GM23338 (cell line): ENCODE measurements around the gene EFCC1. TPM values are rescaled to one million over a fixed set of nuclear protein-coding genes. Genes with fewer than 3 reads are reported as not detected.

Experiments used
- ATAC-seq: fragments of 200-7000 bp; cut with Tn5 transposase; 3 replicates; pipeline ENCODE4 v1.9.1; 2020
- DNase-seq: peaks from one replicate; pipeline ENCODE4 v3.0.0-alpha.2; 2015; ENCODE audit warnings: low spot score
- H2AFZ ChIP-seq: fragments of 200-600 bp; sonication (generic); 2 replicates; pipeline ENCODE4 v1.8.0; 2016; ENCODE audit warnings: antibody characterized with exemption, mild to moderate bottlenecking, moderate library complexity
- H3F3A ChIP-seq: fragments of 200-600 bp; sonication (generic); replicated peaks from 2 replicates; pipeline ENCODE4 v1.8.0; 2017; ENCODE audit warnings: antibody characterized with exemption, mixed run types, low read depth
- H3K27ac ChIP-seq: fragments of 200-600 bp; sonication (generic); 2 replicates; pipeline ENCODE4 v1.6.1; 2016; ENCODE audit warnings: low read depth
- H3K27me3 ChIP-seq: fragments of 200-600 bp; sonication (generic); 2 replicates; pipeline ENCODE4 v1.8.0; 2016; ENCODE audit warnings: mild to moderate bottlenecking, mixed run types, moderate library complexity; ENCODE audit not compliant: insufficient read depth
- H3K36me3 ChIP-seq: fragments of 200-600 bp; sonication (generic); 2 replicates; pipeline ENCODE4 v1.8.0; 2016; ENCODE audit warnings: mild to moderate bottlenecking; ENCODE audit not compliant: insufficient read depth
- H3K4me1 ChIP-seq: fragments of 200-600 bp; sonication (generic); 2 replicates; pipeline ENCODE4 v1.8.0; 2016; ENCODE audit warnings: mild to moderate bottlenecking, moderate library complexity; ENCODE audit not compliant: insufficient read depth
- H3K4me2 ChIP-seq: fragments of 200-600 bp; sonication (generic); 2 replicates; pipeline ENCODE4 v1.7.1; 2017; ENCODE audit warnings: mixed run types
- H3K4me3 ChIP-seq: fragments of 200-600 bp; sonication (generic); 2 replicates; pipeline ENCODE4 v1.6.1; 2016; ENCODE audit warnings: mixed run types
- H3K79me2 ChIP-seq: fragments of 200-600 bp; sonication (generic); replicated peaks from 2 replicates; pipeline ENCODE4 v1.8.0; 2017; ENCODE audit warnings: mild to moderate bottlenecking; ENCODE audit not compliant: insufficient read depth
- H3K9me2 ChIP-seq: fragments of 200-600 bp; sonication (generic); 2 replicates; pipeline ENCODE4 v1.8.0; 2017; ENCODE audit not compliant: insufficient read depth
- H4K20me1 ChIP-seq: fragments of 200-600 bp; sonication (generic); replicated peaks from 2 replicates; pipeline ENCODE4 v1.8.0; 2017; ENCODE audit warnings: mild to moderate bottlenecking; ENCODE audit not compliant: insufficient read depth
- H3K27ac Mint-ChIP-seq: 2 replicates; pipeline ENCODE4 v1.8.0; 2020; ENCODE audit warnings: inconsistent platforms, mild to moderate bottlenecking, moderate library complexity, mixed read lengths
- H3K27me3 Mint-ChIP-seq: 3 replicates; pipeline ENCODE4 v1.8.0; 2022; ENCODE audit warnings: low read depth, mild to moderate bottlenecking, moderate library complexity, mixed read lengths, inconsistent platforms; ENCODE audit not compliant: insufficient read depth, poor library complexity
- H3K36me3 Mint-ChIP-seq: 3 replicates; pipeline ENCODE4 v1.8.0; 2021; ENCODE audit warnings: low read depth, mild to moderate bottlenecking, inconsistent platforms, moderate library complexity, mixed read lengths
- H3K4me1 Mint-ChIP-seq: 3 replicates; pipeline ENCODE4 v1.8.0; 2020; ENCODE audit warnings: mild to moderate bottlenecking, inconsistent platforms, mixed read lengths
- H3K4me3 Mint-ChIP-seq: 3 replicates; pipeline ENCODE4 v1.8.0; 2021; ENCODE audit warnings: moderate library complexity, mild to moderate bottlenecking, inconsistent platforms, mixed read lengths
- H3K9me3 Mint-ChIP-seq: 3 replicates; pipeline ENCODE4 v1.8.0; 2020; ENCODE audit warnings: moderate library complexity, mild to moderate bottlenecking, inconsistent platforms, mixed read lengths
- CREB1 ChIP-seq: fragments of 250-450 bp; sonication (Bioruptor Pico); IDR thresholded peaks from 2 replicates; pipeline ENCODE4 v1.5.0; 2020; ENCODE audit warnings: low read depth, mild to moderate bottlenecking, moderate library complexity
- JUNB ChIP-seq: IDR thresholded peaks from one replicate; pipeline ENCODE4 v1.6.1; 2016; ENCODE audit warnings: antibody characterized with exemption; ENCODE audit not compliant: unreplicated experiment
- POLR2AphosphoS5 ChIP-seq: IDR thresholded peaks from 2 replicates; pipeline ENCODE4 v1.6.1; 2016; ENCODE audit warnings: antibody characterized with exemption, low read depth
- ZNF114 ChIP-seq: fragments of 250-450 bp; sonication (Bioruptor Pico); IDR thresholded peaks from 2 replicates; pipeline ENCODE4 v1.5.0; 2020; ENCODE audit warnings: mild to moderate bottlenecking, moderate library complexity
- ZNF331 ChIP-seq: fragments of 250-450 bp; sonication (Bioruptor Pico); IDR thresholded peaks from 2 replicates; pipeline ENCODE4 v1.5.0; 2020; ENCODE audit warnings: low read depth, mild to moderate bottlenecking, moderate library complexity
- polyA plus RNA-seq: library from polyadenylated mRNA; unstranded; fragments of >200 nt; fragmentation: Nextera tagmentation; extraction: Ambion mirVana; gene quantifications from 2 replicates; pipeline ENCODE4 v1.2.1, GENCODE V29; 2016
- total RNA-seq: library from RNA; depleted of rRNA; stranded (reverse); fragments of >200 nt; shearing (Covaris generic); gene quantifications from 2 replicates; pipeline ENCODE4 v1.2.3, GENCODE V29; 2014
- TF ChIP-seq, protein P1 (sequence below): fragments of 250-450 bp; sonication (Bioruptor Pico); IDR thresholded peaks from 2 replicates; pipeline ENCODE4 v1.5.0; 2020; ENCODE audit warnings: mild to moderate bottlenecking, moderate library complexity

EFCC1 gene
- total and polyA plus RNA-seq, 2 experiments from 2014 or later, result not detected

DNA sequence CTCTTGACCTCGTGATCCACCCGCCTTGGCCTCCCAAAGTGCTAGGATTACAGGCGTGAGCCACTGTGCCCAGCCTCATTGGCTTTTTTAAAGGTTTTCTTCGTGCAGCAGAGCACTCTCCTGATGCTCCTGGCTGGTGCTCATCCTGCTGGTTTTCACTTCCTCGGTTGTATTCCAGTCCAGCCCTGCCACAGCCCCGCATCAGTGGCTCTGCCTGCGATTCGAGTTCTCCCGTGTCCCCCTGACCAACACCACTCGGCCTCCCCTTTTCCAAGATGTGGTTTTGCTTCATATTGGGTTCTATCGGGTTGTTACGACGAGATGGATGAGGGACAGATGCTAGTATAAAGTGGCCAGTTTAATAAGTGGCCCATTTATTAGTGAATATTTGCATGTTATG, 27.8 kb downstream of the EFCC1 start:
- peaks cover 26% of the 10 kb centered on the region for H3K27me3 ChIP-seq
- TF ChIP-seq POLR2AphosphoS5 (no peak), CREB1 (CRISPR knock-in tag) (no peak), ZNF114 (CRISPR knock-in tag) (no peak), ZNF331 (no peak), JUNB (no peak)
- TF ChIP-seq, protein P1, sequence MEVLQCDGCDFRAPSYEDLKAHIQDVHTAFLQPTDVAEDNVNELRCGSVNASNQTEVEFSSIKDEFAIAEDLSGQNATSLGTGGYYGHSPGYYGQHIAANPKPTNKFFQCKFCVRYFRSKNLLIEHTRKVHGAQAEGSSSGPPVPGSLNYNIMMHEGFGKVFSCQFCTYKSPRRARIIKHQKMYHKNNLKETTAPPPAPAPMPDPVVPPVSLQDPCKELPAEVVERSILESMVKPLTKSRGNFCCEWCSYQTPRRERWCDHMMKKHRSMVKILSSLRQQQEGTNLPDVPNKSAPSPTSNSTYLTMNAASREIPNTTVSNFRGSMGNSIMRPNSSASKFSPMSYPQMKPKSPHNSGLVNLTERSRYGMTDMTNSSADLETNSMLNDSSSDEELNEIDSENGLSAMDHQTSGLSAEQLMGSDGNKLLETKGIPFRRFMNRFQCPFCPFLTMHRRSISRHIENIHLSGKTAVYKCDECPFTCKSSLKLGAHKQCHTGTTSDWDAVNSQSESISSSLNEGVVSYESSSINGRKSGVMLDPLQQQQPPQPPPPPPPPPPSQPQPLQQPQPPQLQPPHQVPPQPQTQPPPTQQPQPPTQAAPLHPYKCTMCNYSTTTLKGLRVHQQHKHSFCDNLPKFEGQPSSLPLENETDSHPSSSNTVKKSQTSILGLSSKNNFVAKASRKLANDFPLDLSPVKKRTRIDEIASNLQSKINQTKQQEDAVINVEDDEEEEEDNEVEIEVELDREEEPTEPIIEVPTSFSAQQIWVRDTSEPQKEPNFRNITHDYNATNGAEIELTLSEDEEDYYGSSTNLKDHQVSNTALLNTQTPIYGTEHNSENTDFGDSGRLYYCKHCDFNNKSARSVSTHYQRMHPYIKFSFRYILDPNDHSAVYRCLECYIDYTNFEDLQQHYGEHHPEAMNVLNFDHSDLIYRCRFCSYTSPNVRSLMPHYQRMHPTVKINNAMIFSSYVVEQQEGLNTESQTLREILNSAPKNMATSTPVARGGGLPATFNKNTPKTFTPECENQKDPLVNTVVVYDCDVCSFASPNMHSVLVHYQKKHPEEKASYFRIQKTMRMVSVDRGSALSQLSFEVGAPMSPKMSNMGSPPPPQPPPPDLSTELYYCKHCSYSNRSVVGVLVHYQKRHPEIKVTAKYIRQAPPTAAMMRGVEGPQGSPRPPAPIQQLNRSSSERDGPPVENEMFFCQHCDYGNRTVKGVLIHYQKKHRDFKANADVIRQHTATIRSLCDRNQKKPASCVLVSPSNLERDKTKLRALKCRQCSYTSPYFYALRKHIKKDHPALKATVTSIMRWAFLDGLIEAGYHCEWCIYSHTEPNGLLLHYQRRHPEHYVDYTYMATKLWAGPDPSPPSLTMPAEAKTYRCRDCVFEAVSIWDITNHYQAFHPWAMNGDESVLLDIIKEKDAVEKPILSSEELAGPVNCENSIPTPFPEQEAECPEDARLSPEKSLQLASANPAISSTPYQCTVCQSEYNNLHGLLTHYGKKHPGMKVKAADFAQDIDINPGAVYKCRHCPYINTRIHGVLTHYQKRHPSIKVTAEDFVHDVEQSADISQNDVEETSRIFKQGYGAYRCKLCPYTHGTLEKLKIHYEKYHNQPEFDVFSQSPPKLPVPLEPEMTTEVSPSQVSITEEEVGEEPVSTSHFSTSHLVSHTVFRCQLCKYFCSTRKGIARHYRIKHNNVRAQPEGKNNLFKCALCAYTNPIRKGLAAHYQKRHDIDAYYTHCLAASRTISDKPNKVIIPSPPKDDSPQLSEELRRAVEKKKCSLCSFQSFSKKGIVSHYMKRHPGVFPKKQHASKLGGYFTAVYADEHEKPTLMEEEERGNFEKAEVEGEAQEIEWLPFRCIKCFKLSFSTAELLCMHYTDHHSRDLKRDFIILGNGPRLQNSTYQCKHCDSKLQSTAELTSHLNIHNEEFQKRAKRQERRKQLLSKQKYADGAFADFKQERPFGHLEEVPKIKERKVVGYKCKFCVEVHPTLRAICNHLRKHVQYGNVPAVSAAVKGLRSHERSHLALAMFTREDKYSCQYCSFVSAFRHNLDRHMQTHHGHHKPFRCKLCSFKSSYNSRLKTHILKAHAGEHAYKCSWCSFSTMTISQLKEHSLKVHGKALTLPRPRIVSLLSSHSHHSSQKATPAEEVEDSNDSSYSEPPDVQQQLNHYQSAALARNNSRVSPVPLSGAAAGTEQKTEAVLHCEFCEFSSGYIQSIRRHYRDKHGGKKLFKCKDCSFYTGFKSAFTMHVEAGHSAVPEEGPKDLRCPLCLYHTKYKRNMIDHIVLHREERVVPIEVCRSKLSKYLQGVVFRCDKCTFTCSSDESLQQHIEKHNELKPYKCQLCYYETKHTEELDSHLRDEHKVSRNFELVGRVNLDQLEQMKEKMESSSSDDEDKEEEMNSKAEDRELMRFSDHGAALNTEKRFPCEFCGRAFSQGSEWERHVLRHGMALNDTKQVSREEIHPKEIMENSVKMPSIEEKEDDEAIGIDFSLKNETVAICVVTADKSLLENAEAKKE (CRISPR knock-in tag), result no peak
- no peak for DNase-seq
- no peaks in the 10 kb centered on the region for H3K36me3 Mint-ChIP-seq
- no peak overlapping the region for H3K4me2 ChIP-seq
- peaks cover 10% of the 10 kb centered on the region; the same call in 2 of the 3 replicates for H3K9me3 Mint-ChIP-seq
- ATAC-seq, result no peak
- H3K9me2 ChIP-seq, result no peaks in the 10 kb centered on the region
- no peaks in the 10 kb centered on the region for H3K4me1 ChIP-seq
- H3K79me2 ChIP-seq, result no peaks in the 10 kb centered on the region
- H3K36me3 ChIP-seq, result no peaks in the 10 kb centered on the region
- no peaks in the 10 kb centered on the region for H4K20me1 ChIP-seq
- no peak overlapping the region for H3K27ac Mint-ChIP-seq
- H3K4me1 Mint-ChIP-seq, result peaks cover 3% of the 10 kb centered on the region; the same call in 2 of the 3 replicates
- H3K27me3 Mint-ChIP-seq, result peaks cover 32% of the 10 kb centered on the region
- no peak overlapping the region for H2AFZ ChIP-seq
- H3K4me3 Mint-ChIP-seq, result no peak overlapping the region
- H3K4me3 ChIP-seq, result no peak overlapping the region
- no peaks in the 10 kb centered on the region for H3F3A ChIP-seq
- H3K27ac ChIP-seq, result no peak overlapping the region

DNA sequence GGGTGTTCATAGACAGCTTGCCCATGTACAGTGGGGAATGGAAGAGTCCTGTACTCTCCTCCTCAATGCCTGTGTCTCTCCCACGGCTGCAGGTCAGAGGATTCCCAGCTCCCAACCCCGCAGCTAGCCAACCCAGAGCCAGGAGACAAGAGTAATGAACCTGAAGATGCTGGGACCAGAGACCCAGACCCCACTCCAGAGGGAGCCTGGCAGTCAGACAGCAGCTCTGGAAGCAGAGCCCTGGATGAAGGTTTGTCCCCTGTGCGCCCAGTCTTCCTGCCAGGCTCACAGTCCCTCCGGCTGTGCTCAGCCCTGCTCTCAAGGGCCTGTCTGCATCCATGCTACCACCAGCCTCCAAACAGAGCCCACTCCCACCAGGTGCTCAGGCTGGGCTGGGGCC, 29.5 kb downstream of the EFCC1 start:
- Histone ChIP-seq H3K27me3 (peaks cover 20% of the 10 kb centered on the region), H2AFZ (no peak overlapping the region), H3K27ac (no peak overlapping the region), H3K9me2 (no peaks in the 10 kb centered on the region), H3K4me1 (no peaks in the 10 kb centered on the region), H3K4me3 (no peak overlapping the region), H3K4me2 (no peak overlapping the region), H4K20me1 (no peaks in the 10 kb centered on the region), H3K79me2 (no peaks in the 10 kb centered on the region), H3K36me3 (no peaks in the 10 kb centered on the region), H3F3A (no peaks in the 10 kb centered on the region)
- H3K27me3 Mint-ChIP-seq, result peaks cover 20% of the 10 kb centered on the region
- H3K9me3 Mint-ChIP-seq, result peaks cover 7% of the 10 kb centered on the region; the same call in 2 of the 3 replicates
- no peak overlapping the region for H3K27ac Mint-ChIP-seq
- TF ChIP-seq, protein P1 (CRISPR knock-in tag), result no peak
- no peak for TF ChIP-seq JUNB
- H3K36me3 Mint-ChIP-seq, result no peaks in the 10 kb centered on the region
- ATAC-seq (no peak), DNase-seq (no peak)
- peaks cover 6% of the 10 kb centered on the region; the same call in 2 of the 3 replicates for H3K4me1 Mint-ChIP-seq
- H3K4me3 Mint-ChIP-seq, result no peak overlapping the region
